ENCODE measurements around the gene BARX2. TPM values are rescaled to one million over a fixed set of nuclear protein-coding genes. Genes with fewer than 3 reads are reported as not detected.
A peak's percentile ranks its signal among the peaks of the same experiment; 100 is the strongest.

Gene BARX2
- total RNA-seq, 1 donor from 2014 or later: not detected

- peaks cover 15% of the 10 kb centered on the region for H3K9me3 Mint-ChIP-seq
- peaks cover 12% of the 10 kb centered on the region for H3K36me3 Mint-ChIP-seq (ENCODE audit: low read depth)
- no peak for DNase-seq (ENCODE audit: low read depth, low spot score)
- H3K27me3 Mint-ChIP-seq (ENCODE audit: low read depth): peaks cover 4% of the 10 kb centered on the region
- H3K4me3 Mint-ChIP-seq: no peak overlapping the region
- no peak overlapping the region for H3K27ac Mint-ChIP-seq (ENCODE audit: unreplicated experiment)
- peaks cover 13% of the 10 kb centered on the region for H3K4me1 Mint-ChIP-seq
- TF ChIP-seq, protein P1, sequence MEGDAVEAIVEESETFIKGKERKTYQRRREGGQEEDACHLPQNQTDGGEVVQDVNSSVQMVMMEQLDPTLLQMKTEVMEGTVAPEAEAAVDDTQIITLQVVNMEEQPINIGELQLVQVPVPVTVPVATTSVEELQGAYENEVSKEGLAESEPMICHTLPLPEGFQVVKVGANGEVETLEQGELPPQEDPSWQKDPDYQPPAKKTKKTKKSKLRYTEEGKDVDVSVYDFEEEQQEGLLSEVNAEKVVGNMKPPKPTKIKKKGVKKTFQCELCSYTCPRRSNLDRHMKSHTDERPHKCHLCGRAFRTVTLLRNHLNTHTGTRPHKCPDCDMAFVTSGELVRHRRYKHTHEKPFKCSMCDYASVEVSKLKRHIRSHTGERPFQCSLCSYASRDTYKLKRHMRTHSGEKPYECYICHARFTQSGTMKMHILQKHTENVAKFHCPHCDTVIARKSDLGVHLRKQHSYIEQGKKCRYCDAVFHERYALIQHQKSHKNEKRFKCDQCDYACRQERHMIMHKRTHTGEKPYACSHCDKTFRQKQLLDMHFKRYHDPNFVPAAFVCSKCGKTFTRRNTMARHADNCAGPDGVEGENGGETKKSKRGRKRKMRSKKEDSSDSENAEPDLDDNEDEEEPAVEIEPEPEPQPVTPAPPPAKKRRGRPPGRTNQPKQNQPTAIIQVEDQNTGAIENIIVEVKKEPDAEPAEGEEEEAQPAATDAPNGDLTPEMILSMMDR (conservative IDR thresholded peaks at IDR 0.05): no peak
These were observed 52.9 kb downstream of the BARX2 start for GRCh38 chr11:129428557-129428956.

- Mint-ChIP-seq H3K4me1 (no peaks in the 10 kb centered on the region), H3K27ac (ENCODE audit: unreplicated experiment) (no peak overlapping the region), H3K27me3 (ENCODE audit: low read depth) (no peaks in the 10 kb centered on the region), H3K36me3 (ENCODE audit: low read depth) (peaks cover 15% of the 10 kb centered on the region), H3K4me3 (no peak overlapping the region), H3K9me3 (peaks cover 17% of the 10 kb centered on the region)
- no peak for DNase-seq (ENCODE audit: low read depth, low spot score)
- TF ChIP-seq, protein P1 (conservative IDR thresholded peaks at IDR 0.05): no peak
These were observed 59.2 kb downstream of the BARX2 start for GRCh38 chr11:129434641-129435498.

DNA sequence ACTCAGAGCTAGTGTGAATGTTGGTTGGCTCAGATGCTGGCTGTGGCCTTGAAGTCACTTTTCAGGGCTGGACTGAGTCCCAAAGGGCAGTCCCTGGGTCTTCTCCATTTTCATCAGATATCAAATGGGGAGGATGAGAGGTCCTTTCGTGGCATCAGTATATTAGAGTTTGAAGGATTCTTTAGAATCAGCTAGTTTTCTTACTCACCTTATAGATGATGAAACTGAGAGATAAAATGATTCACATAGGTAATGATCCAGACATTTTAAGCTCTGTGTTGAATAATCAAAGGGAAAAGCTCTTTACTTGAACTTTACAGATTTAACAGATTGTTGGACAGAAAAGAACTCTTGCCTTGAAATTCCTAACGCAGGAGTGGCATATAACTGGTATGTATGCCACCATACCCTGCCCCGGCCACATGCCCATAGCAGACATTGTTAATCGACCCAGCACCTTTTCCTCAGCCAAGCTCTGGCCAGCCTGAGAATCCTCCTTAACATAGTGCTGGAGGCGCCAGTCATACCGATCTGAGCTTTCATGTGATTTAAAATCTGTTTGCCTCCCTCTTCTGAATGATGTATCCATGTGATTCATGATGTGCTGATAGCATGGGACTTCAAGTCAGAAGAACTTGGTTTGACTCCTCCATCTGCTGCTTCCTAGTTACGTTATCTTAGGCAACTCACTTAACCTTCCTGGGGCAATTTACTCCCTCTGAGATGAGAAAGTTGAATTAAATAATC is 60.0 kb downstream of the BARX2 start:
- Mint-ChIP-seq H3K4me3 (no peak overlapping the region), H3K9me3 (peaks cover 15% of the 10 kb centered on the region), H3K36me3 (ENCODE audit: low read depth) (peaks cover 15% of the 10 kb centered on the region), H3K27me3 (ENCODE audit: low read depth) (no peaks in the 10 kb centered on the region), H3K4me1 (no peaks in the 10 kb centered on the region), H3K27ac (ENCODE audit: unreplicated experiment) (no peak overlapping the region)
- no peak for DNase-seq (ENCODE audit: low read depth, low spot score)
- TF ChIP-seq, protein P1 (conservative IDR thresholded peaks at IDR 0.05): no peak

DNA sequence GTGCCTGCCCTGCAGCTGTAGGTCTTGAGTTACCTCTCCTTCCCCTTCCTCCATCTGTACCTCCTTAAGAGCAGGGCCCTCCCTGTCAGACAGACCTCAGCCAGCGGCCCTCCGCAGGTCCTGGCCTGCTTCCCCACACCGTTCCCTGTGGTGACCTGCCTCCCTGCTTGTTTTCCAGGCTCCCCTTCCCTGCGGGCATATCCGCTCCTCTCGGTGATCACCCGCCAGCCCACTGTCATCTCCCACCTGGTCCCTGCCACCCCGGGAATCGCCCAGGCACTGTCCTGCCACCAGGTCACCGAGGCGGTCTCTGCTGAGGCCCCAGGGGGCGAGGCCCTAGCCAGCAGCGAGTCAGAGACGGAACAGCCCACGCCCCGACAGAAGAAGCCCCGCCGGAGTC is 60.9 kb downstream of the BARX2 start:
- Mint-ChIP-seq H3K4me3 (no peak overlapping the region), H3K36me3 (ENCODE audit: low read depth) (peaks cover 9% of the 10 kb centered on the region), H3K9me3 (peaks cover 8% of the 10 kb centered on the region), H3K4me1 (no peaks in the 10 kb centered on the region), H3K27me3 (ENCODE audit: low read depth) (no peaks in the 10 kb centered on the region), H3K27ac (ENCODE audit: unreplicated experiment) (peak overlapping the region; percentile 13)
- no peak for DNase-seq (ENCODE audit: low read depth, low spot score)
- TF ChIP-seq, protein P1 (conservative IDR thresholded peaks at IDR 0.05): no peak

GRCh38 chr11:129440028-129440713 is 64.5 kb downstream of the BARX2 start:
- H3K27me3 Mint-ChIP-seq (ENCODE audit: low read depth): no peaks in the 10 kb centered on the region
- H3K4me1 Mint-ChIP-seq: peaks cover under 1% of the 10 kb centered on the region
- no peak for DNase-seq (ENCODE audit: low read depth, low spot score)
- no peaks in the 10 kb centered on the region for H3K9me3 Mint-ChIP-seq
- H3K4me3 Mint-ChIP-seq: no peak overlapping the region
- no peak overlapping the region for H3K27ac Mint-ChIP-seq (ENCODE audit: unreplicated experiment)
- H3K36me3 Mint-ChIP-seq (ENCODE audit: low read depth): no peaks in the 10 kb centered on the region
- TF ChIP-seq, protein P1 (conservative IDR thresholded peaks at IDR 0.05): no peak
